WTC11 (cell line): ENCODE data around the gene FAM50B. TPM values are rescaled to one million over a fixed set of nuclear protein-coding genes. Genes with fewer than 3 reads are reported as not detected.

Source experiments
- ATAC-seq: fragments of 200-7000 bp; cut with Tn5 transposase; 2 replicates; pipeline ENCODE4 v1.10.0; 2021; ENCODE audit warnings: mild to moderate bottlenecking, moderate library complexity
- CTCF ChIA-PET: fragments of 300-600 bp; sonication (Branson Sonifier 250); formaldehyde crosslinking; loops from one replicate; lab custom pipeline; 2021; ENCODE audit warnings: antibody characterized with exemption; lab: Charles Lee
- POLR2A ChIA-PET: fragments of 350-600 bp; sonication (Branson Sonifier 250); formaldehyde crosslinking; loops from one replicate; lab custom pipeline; 2021; ENCODE audit warnings: antibody characterized with exemption; lab: Charles Lee
- DNase-seq: peaks from one replicate; pipeline ENCODE4 v3.0.0; 2021; ENCODE audit warnings: low spot score
- H3K27ac Mint-ChIP-seq: 2 replicates; pipeline ENCODE4 v1.8.0; 2021; ENCODE audit warnings: mixed read lengths
- H3K27me3 Mint-ChIP-seq: 2 replicates; pipeline ENCODE4 v1.8.0; 2021; ENCODE audit warnings: low read depth, mild to moderate bottlenecking, moderate library complexity, mixed read lengths
- H3K36me3 Mint-ChIP-seq: 2 replicates; pipeline ENCODE4 v1.8.0; 2021; ENCODE audit warnings: mixed read lengths
- H3K4me1 Mint-ChIP-seq: 2 replicates; pipeline ENCODE4 v1.8.0; 2022; ENCODE audit warnings: mixed read lengths
- H3K4me3 Mint-ChIP-seq: 2 replicates; pipeline ENCODE4 v1.8.0; 2021; ENCODE audit warnings: mild to moderate bottlenecking, moderate library complexity, mixed read lengths
- H3K9me3 Mint-ChIP-seq: 2 replicates; pipeline ENCODE4 v1.8.0; 2021; ENCODE audit warnings: mixed read lengths
- EMX1 ChIP-seq: fragments of 250-450 bp; sonication (Bioruptor Pico); IDR thresholded peaks from 2 replicates; pipeline ENCODE4 v1.8.0; 2021; ENCODE audit warnings: mild to moderate bottlenecking
- FOXP1 ChIP-seq: sonication (generic); formaldehyde crosslinking; IDR thresholded peaks from 2 replicates; pipeline ENCODE4 v1.8.0; 2022; ENCODE audit warnings: missing genetic modification reagents, mild to moderate bottlenecking, moderate library complexity, borderline replicate concordance
- GTF2I ChIP-seq: fragments of 250-450 bp; sonication (Bioruptor Pico); conservative IDR thresholded peaks from 2 replicates; pipeline ENCODE4 v1.4.0; 2021; ENCODE audit warnings: mild to moderate bottlenecking
- MYBL2 ChIP-seq: sonication (generic); formaldehyde crosslinking; IDR thresholded peaks from 2 replicates; pipeline ENCODE4 v1.8.1; 2023; ENCODE audit warnings: mild to moderate bottlenecking, moderate library complexity, missing genetic modification reagents
- NR1H2 ChIP-seq: sonication (generic); formaldehyde crosslinking; IDR thresholded peaks from 2 replicates; pipeline ENCODE4 v1.9.0; 2021; ENCODE audit warnings: mild to moderate bottlenecking, moderate library complexity, missing genetic modification reagents
- NR2C2 ChIP-seq: sonication (generic); formaldehyde crosslinking; IDR thresholded peaks from 2 replicates; pipeline ENCODE4 v1.8.0; 2022; ENCODE audit warnings: mild to moderate bottlenecking, missing genetic modification reagents
- NR3C1 ChIP-seq: sonication (generic); formaldehyde crosslinking; conservative IDR thresholded peaks from 2 replicates; pipeline ENCODE4 v1.8.1; 2023; ENCODE audit warnings: low read depth, mild to moderate bottlenecking, missing genetic modification reagents
- PRRX2 ChIP-seq: fragments of 250-450 bp; sonication (Bioruptor Pico); IDR thresholded peaks from 2 replicates; pipeline ENCODE4 v1.8.0; 2021; ENCODE audit warnings: mild to moderate bottlenecking
- RELA ChIP-seq: sonication (generic); formaldehyde crosslinking; IDR thresholded peaks from 2 replicates; pipeline ENCODE4 v1.8.1; 2022; ENCODE audit warnings: missing genetic modification reagents, mild to moderate bottlenecking, borderline replicate concordance
- SMAD4 ChIP-seq: sonication (generic); formaldehyde crosslinking; IDR thresholded peaks from 2 replicates; pipeline ENCODE4 v1.8.0; 2022; ENCODE audit warnings: mild to moderate bottlenecking, missing genetic modification reagents
- TP53 ChIP-seq: sonication (generic); formaldehyde crosslinking; IDR thresholded peaks from 2 replicates; pipeline ENCODE4 v1.8.1; 2023; ENCODE audit warnings: mild to moderate bottlenecking, missing genetic modification reagents
- ZNF263 ChIP-seq: sonication (generic); formaldehyde crosslinking; IDR thresholded peaks from 2 replicates; pipeline ENCODE4 v1.8.1; 2022; ENCODE audit warnings: low read depth, mild to moderate bottlenecking, moderate library complexity, missing genetic modification reagents
- total RNA-seq: library from RNA; stranded (reverse); gene quantifications from 3 replicates; pipeline ENCODE4 v1.2.3, GENCODE V29; 2021
- TF ChIP-seq, protein P1 (sequence below): sonication (generic); formaldehyde crosslinking; IDR thresholded peaks from 2 replicates; pipeline ENCODE4 v1.8.1; 2022; ENCODE audit warnings: missing genetic modification reagents, borderline replicate concordance
- TF ChIP-seq, protein P2 (sequence below): fragments of 200-600 bp; IDR thresholded peaks from 2 replicates; pipeline ENCODE4 v1.8.0; 2022; ENCODE audit warnings: antibody characterized with exemption
- TF ChIP-seq, protein P3 (sequence below): sonication (generic); formaldehyde crosslinking; IDR thresholded peaks from 2 replicates; pipeline ENCODE4 v1.8.1; 2023; ENCODE audit warnings: mild to moderate bottlenecking, missing genetic modification reagents, moderate library complexity
- TF ChIP-seq, protein P4 (sequence below): sonication (generic); formaldehyde crosslinking; IDR thresholded peaks from 2 replicates; pipeline ENCODE4 v1.8.1; 2023; ENCODE audit warnings: mild to moderate bottlenecking, moderate library complexity, missing genetic modification reagents
- TF ChIP-seq, protein P5 (sequence below): sonication (generic); formaldehyde crosslinking; conservative IDR thresholded peaks from 2 replicates; pipeline ENCODE4 v1.8.1; 2022; ENCODE audit warnings: mild to moderate bottlenecking, missing genetic modification reagents
- TF ChIP-seq, protein P6 (sequence below): sonication (generic); formaldehyde crosslinking; IDR thresholded peaks from 2 replicates; pipeline ENCODE4 v1.8.0; 2022; ENCODE audit warnings: mild to moderate bottlenecking, missing genetic modification reagents
- TF ChIP-seq, protein P7 (sequence below): sonication (generic); formaldehyde crosslinking; conservative IDR thresholded peaks from 2 replicates; pipeline ENCODE4 v1.8.1; 2023; ENCODE audit warnings: mild to moderate bottlenecking, low read depth, missing genetic modification reagents, moderate library complexity

FAM50B gene
- total RNA-seq, 1 experiment from 2014 or later: 2.1 TPM

DNA sequence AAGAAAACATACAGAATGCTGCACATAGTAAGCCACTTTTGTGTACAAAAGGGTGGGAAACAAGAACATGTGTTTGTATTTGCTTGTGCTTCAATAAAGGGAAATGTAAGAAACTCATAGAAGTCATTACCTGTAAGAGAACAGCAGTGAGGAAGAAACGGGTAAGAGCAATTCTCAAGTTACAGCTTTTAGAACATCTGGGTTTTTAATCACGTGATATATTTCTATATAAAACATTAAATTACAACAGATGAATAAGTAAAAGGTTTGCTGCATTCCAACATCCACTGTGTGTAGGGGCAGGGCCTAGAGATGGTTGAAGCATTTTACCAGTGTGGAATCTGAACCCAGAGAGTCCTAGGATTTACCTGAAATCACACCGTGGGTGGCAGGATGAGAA, 36.6 kb upstream of the FAM50B start:
- Mint-ChIP-seq H3K27ac (no peak overlapping the region), H3K4me1 (peaks cover 14% of the 10 kb centered on the region), H3K9me3 (no peaks in the 10 kb centered on the region), H3K4me3 (no peak overlapping the region), H3K27me3 (no peaks in the 10 kb centered on the region), H3K36me3 (no peaks in the 10 kb centered on the region)
- ChIA-PET POLR2A (no interaction called here), CTCF (interaction anchor here (1.7 kb wide), 1 partner anchor 36 kb away, joined by 8 read pairs; the partner anchor contains the start of gene FAM50B)
- DNase-seq (no peak), ATAC-seq (no peak)
- TF ChIP-seq, protein P1, sequence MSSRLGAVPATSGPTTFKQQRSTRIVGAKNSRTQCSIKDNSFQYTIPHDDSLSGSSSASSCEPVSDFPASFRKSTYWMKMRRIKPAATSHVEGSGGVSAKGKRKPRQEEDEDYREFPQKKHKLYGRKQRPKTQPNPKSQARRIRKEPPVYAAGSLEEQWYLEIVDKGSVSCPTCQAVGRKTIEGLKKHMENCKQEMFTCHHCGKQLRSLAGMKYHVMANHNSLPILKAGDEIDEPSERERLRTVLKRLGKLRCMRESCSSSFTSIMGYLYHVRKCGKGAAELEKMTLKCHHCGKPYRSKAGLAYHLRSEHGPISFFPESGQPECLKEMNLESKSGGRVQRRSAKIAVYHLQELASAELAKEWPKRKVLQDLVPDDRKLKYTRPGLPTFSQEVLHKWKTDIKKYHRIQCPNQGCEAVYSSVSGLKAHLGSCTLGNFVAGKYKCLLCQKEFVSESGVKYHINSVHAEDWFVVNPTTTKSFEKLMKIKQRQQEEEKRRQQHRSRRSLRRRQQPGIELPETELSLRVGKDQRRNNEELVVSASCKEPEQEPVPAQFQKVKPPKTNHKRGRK (CRISPR knock-in tag): no peak
- TF ChIP-seq, protein P2, sequence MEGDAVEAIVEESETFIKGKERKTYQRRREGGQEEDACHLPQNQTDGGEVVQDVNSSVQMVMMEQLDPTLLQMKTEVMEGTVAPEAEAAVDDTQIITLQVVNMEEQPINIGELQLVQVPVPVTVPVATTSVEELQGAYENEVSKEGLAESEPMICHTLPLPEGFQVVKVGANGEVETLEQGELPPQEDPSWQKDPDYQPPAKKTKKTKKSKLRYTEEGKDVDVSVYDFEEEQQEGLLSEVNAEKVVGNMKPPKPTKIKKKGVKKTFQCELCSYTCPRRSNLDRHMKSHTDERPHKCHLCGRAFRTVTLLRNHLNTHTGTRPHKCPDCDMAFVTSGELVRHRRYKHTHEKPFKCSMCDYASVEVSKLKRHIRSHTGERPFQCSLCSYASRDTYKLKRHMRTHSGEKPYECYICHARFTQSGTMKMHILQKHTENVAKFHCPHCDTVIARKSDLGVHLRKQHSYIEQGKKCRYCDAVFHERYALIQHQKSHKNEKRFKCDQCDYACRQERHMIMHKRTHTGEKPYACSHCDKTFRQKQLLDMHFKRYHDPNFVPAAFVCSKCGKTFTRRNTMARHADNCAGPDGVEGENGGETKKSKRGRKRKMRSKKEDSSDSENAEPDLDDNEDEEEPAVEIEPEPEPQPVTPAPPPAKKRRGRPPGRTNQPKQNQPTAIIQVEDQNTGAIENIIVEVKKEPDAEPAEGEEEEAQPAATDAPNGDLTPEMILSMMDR: no peak
- TF ChIP-seq, protein P3, sequence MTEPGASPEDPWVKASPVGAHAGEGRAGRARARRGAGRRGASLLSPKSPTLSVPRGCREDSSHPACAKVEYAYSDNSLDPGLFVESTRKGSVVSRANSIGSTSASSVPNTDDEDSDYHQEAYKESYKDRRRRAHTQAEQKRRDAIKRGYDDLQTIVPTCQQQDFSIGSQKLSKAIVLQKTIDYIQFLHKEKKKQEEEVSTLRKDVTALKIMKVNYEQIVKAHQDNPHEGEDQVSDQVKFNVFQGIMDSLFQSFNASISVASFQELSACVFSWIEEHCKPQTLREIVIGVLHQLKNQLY (CRISPR knock-in tag): no peak
- TF ChIP-seq SMAD4 (CRISPR knock-in tag) (no peak), TP53 (no peak), ZNF263 (CRISPR knock-in tag) (no peak), NR3C1 (CRISPR knock-in tag) (no peak), PRRX2 (no peak)
- TF ChIP-seq, protein P4, sequence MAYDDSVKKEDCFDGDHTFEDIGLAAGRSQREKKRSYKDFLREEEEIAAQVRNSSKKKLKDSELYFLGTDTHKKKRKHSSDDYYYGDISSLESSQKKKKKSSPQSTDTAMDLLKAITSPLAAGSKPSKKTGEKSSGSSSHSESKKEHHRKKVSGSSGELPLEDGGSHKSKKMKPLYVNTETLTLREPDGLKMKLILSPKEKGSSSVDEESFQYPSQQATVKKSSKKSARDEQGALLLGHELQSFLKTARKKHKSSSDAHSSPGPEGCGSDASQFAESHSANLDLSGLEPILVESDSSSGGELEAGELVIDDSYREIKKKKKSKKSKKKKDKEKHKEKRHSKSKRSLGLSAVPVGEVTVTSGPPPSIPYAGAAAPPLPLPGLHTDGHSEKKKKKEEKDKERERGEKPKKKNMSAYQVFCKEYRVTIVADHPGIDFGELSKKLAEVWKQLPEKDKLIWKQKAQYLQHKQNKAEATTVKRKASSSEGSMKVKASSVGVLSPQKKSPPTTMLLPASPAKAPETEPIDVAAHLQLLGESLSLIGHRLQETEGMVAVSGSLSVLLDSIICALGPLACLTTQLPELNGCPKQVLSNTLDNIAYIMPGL: no peak
- TF ChIP-seq, protein P5, sequence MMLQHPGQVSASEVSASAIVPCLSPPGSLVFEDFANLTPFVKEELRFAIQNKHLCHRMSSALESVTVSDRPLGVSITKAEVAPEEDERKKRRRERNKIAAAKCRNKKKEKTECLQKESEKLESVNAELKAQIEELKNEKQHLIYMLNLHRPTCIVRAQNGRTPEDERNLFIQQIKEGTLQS (CRISPR knock-in tag): no peak

DNA sequence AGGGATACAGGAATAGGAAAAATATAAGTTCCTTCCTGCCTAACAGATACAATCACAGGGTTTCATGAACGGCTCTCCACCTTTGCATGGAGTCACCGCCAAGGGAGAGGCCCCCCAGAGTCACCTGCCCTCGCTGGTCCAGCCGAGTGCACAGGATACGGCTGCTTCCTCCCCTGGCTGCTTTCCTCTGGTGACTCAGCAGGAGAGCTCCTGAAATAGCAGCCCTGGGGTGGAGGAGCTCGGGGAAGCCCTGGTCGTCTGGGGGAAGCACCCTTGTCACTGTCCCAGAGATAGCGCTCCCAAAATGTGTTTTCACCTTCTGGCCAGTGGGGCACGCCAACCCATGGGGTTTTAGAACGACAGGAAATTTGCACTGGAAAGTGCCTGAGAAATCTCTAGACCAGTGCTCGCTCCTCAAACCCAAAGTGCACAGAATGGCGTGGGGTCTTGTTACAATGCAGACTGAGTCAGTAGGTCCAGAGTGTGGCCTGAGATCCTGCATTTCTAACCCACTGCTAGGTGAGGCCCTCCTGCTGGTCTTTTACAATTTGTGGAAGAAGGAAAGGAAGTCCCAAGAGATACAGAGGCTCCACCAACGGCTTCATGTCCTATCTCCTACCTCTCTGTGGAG, 35.9 kb upstream of the FAM50B start:
- Mint-ChIP-seq H3K4me3 (no peak overlapping the region), H3K27me3 (no peaks in the 10 kb centered on the region), H3K4me1 (peaks cover 21% of the 10 kb centered on the region), H3K9me3 (no peaks in the 10 kb centered on the region), H3K27ac (no peak overlapping the region), H3K36me3 (no peaks in the 10 kb centered on the region)
- DNase-seq: no peak
- ATAC-seq: no peak; the same call in 1 of the 2 replicates
- POLR2A ChIA-PET: no interaction called here
- CTCF ChIA-PET: interaction anchor here (1.6 kb wide), 1 partner anchor 36 kb away, joined by 11 read pairs; the partner anchor contains the start of gene FAM50B
- TF ChIP-seq GTF2I (no peak), MYBL2 (CRISPR knock-in tag) (no peak), NR2C2 (CRISPR knock-in tag) (no peak), EMX1 (CRISPR knock-in tag) (no peak), NR1H2 (CRISPR knock-in tag) (no peak), RELA (CRISPR knock-in tag) (no peak), FOXP1 (CRISPR knock-in tag) (no peak)
- TF ChIP-seq, protein P6, sequence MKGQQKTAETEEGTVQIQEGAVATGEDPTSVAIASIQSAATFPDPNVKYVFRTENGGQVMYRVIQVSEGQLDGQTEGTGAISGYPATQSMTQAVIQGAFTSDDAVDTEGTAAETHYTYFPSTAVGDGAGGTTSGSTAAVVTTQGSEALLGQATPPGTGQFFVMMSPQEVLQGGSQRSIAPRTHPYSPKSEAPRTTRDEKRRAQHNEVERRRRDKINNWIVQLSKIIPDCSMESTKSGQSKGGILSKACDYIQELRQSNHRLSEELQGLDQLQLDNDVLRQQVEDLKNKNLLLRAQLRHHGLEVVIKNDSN: no peak
- TF ChIP-seq, protein P7, sequence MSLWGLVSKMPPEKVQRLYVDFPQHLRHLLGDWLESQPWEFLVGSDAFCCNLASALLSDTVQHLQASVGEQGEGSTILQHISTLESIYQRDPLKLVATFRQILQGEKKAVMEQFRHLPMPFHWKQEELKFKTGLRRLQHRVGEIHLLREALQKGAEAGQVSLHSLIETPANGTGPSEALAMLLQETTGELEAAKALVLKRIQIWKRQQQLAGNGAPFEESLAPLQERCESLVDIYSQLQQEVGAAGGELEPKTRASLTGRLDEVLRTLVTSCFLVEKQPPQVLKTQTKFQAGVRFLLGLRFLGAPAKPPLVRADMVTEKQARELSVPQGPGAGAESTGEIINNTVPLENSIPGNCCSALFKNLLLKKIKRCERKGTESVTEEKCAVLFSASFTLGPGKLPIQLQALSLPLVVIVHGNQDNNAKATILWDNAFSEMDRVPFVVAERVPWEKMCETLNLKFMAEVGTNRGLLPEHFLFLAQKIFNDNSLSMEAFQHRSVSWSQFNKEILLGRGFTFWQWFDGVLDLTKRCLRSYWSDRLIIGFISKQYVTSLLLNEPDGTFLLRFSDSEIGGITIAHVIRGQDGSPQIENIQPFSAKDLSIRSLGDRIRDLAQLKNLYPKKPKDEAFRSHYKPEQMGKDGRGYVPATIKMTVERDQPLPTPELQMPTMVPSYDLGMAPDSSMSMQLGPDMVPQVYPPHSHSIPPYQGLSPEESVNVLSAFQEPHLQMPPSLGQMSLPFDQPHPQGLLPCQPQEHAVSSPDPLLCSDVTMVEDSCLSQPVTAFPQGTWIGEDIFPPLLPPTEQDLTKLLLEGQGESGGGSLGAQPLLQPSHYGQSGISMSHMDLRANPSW (CRISPR knock-in tag): no peak
